NT2/D1 (cell line): ENCODE data around the gene FMN2.

ENCODE experiments used
- SUZ12 ChIP-seq: IDR thresholded peaks from 2 replicates; pipeline ENCODE4 v1.6.1; 2011; ENCODE audit not compliant: insufficient read length, insufficient read depth; ENCODE audit errors: extremely low read depth
- YY1 ChIP-seq: IDR thresholded peaks from 2 replicates; pipeline ENCODE4 v1.6.1; 2011; ENCODE audit not compliant: insufficient read length, insufficient read depth

GRCh38 chr1:240394353-240394752, 302.7 kb downstream of the FMN2 start:
- TF ChIP-seq SUZ12, result no peak
- no peak for TF ChIP-seq YY1
